Measurements from ENCODE around the gene APBB2. TPM values are rescaled to one million over a fixed set of nuclear protein-coding genes. Genes with fewer than 3 reads are reported as not detected.

Gene APBB2
- total and polyA plus RNA-seq, 11 donors: 8.6 to 39.1 (median 26.7) TPM

GRCh38 chr4:41211951-41212615 is 2.3 kb downstream of the APBB2 start:
- H3K27ac ChIP-seq: peak overlapping the region in 3 of 12 donors; percentile 1 to 43 (median 2)
- H3K9me3 ChIP-seq: peaks cover 0 to 7% (median 0%) of the 10 kb centered on the region in 12 donors
- no peak for TF ChIP-seq CTCF (IDR thresholded peaks at IDR 0.05)
- TF ChIP-seq POLR2A (IDR thresholded peaks at IDR 0.05): no peak
- peaks cover 0 to 64% (median 26%) of the 10 kb centered on the region in 12 donors for H3K4me1 ChIP-seq
- ATAC-seq (no peak), DNase-seq (no peak)
- peak overlapping the region in 11 of 12 donors; percentile 70 to 93 (median 87) for H3K4me3 ChIP-seq
- H3K27me3 ChIP-seq: peaks cover 0 to 8% (median 0%) of the 10 kb centered on the region in 9 donors
- WGBS, 4 donors: 80 to 95% (median 91%) methylated on average over 1 of the region's 1 CpG
- intact Hi-C loops (cut with DNase I): loop anchor here in 8 of 10 donors (2.0 to 10.0 kb wide), 11 partner anchors 55 to 477 kb away; no protein-coding TSS in a partner anchor
- H3K36me3 ChIP-seq: no peaks in the 10 kb centered on the region

- no peak for DNase-seq
- intact Hi-C loops (cut with DNase I): loop anchor here in 6 of 10 donors (5.0 to 10.0 kb wide), 8 partner anchors 48 to 475 kb away; no protein-coding TSS in a partner anchor
- H3K27ac ChIP-seq: peak overlapping the region in 1 of 12 donors; percentile 1
Measured at GRCh38 chr4:41209901-41210300, 4.4 kb downstream of the APBB2 start.

GRCh38 chr4:41209187-41209586 is 5.2 kb downstream of the APBB2 start:
- H3K27ac ChIP-seq: no peak overlapping the region
- ATAC-seq (no peak), DNase-seq (peak in 1 of 5 donors; percentile 36)
- no peaks in the 10 kb centered on the region for H3K36me3 ChIP-seq
- TF ChIP-seq POLR2A (IDR thresholded peaks at IDR 0.05) (no peak), CTCF (IDR thresholded peaks at IDR 0.05) (no peak)
- intact Hi-C loops (cut with DNase I): loop anchor here in 3 of 10 donors (5.0 kb wide), 3 partner anchors 47 to 67 kb away; no protein-coding TSS in a partner anchor
- peaks cover 0 to 7% (median 0%) of the 10 kb centered on the region in 12 donors for H3K9me3 ChIP-seq
- WGBS, 4 donors: 32 to 59% (median 59%) methylated on average over 5 of the region's 5 CpGs
- H3K4me1 ChIP-seq: peaks cover 0 to 70% (median 30%) of the 10 kb centered on the region in 12 donors
- no peak overlapping the region for H3K4me3 ChIP-seq
- peaks cover 0 to 8% (median 0%) of the 10 kb centered on the region in 9 donors for H3K27me3 ChIP-seq

More at GRCh38 chr4:41209901-41210300, 4.4 kb downstream of the APBB2 start:
- Histone ChIP-seq H3K9me3 (peaks cover 0 to 7% (median 0%) of the 10 kb centered on the region in 12 donors), H3K4me3 (no peak overlapping the region), H3K4me1 (peaks cover 0 to 67% (median 27%) of the 10 kb centered on the region in 12 donors), H3K27me3 (peaks cover 0 to 8% (median 0%) of the 10 kb centered on the region in 9 donors), H3K36me3 (no peaks in the 10 kb centered on the region)
- WGBS, 4 donors: 91 to 93% (median 92%) methylated on average over 9 of the region's 9 CpGs
- no peak for TF ChIP-seq CTCF (IDR thresholded peaks at IDR 0.05)
- TF ChIP-seq POLR2A (IDR thresholded peaks at IDR 0.05): no peak
- no peak for ATAC-seq

GRCh38 chr4:41207291-41207831 is 7.0 kb downstream of the APBB2 start:
- TF ChIP-seq CTCF (IDR thresholded peaks at IDR 0.05): no peak
- TF ChIP-seq POLR2A (IDR thresholded peaks at IDR 0.05): no peak
- no peak overlapping the region for H3K4me3 ChIP-seq
- H3K9me3 ChIP-seq: peaks cover 0 to 7% (median 0%) of the 10 kb centered on the region in 12 donors
- DNase-seq (peak in 3 of 5 donors; percentile 35 to 66 (median 45)), ATAC-seq (peak in 3 of 4 donors; percentile 40 to 75 (median 66))
- H3K4me1 ChIP-seq: peaks cover 0 to 77% (median 41%) of the 10 kb centered on the region in 12 donors
- H3K27me3 ChIP-seq: no peaks in the 10 kb centered on the region
- no peaks in the 10 kb centered on the region for H3K36me3 ChIP-seq
- peak overlapping the region in 1 of 12 donors; percentile 26 for H3K27ac ChIP-seq
- intact Hi-C loops (cut with DNase I): loop anchor here in 3 of 10 donors (5.0 kb wide), 3 partner anchors 45 to 65 kb away; no protein-coding TSS in a partner anchor

Measured in heart left ventricle (tissue), 16 donors.